ENCODE data around the gene HNMT. TPM values are rescaled to one million over a fixed set of nuclear protein-coding genes. Genes with fewer than 3 reads are reported as not detected.

The HNMT gene
- total and polyA plus RNA-seq, 2 of the 13 experiments (the other 11 are each of a cell fraction or from before 2014, with no cell fraction given): 279 to 309 TPM

- TF ChIP-seq, protein P1, sequence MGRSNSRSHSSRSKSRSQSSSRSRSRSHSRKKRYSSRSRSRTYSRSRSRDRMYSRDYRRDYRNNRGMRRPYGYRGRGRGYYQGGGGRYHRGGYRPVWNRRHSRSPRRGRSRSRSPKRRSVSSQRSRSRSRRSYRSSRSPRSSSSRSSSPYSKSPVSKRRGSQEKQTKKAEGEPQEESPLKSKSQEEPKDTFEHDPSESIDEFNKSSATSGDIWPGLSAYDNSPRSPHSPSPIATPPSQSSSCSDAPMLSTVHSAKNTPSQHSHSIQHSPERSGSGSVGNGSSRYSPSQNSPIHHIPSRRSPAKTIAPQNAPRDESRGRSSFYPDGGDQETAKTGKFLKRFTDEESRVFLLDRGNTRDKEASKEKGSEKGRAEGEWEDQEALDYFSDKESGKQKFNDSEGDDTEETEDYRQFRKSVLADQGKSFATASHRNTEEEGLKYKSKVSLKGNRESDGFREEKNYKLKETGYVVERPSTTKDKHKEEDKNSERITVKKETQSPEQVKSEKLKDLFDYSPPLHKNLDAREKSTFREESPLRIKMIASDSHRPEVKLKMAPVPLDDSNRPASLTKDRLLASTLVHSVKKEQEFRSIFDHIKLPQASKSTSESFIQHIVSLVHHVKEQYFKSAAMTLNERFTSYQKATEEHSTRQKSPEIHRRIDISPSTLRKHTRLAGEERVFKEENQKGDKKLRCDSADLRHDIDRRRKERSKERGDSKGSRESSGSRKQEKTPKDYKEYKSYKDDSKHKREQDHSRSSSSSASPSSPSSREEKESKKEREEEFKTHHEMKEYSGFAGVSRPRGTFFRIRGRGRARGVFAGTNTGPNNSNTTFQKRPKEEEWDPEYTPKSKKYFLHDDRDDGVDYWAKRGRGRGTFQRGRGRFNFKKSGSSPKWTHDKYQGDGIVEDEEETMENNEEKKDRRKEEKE (IDR thresholded peaks at IDR 0.05): no peak
- TF ChIP-seq KAT7 (CRISPR knock-in tag; IDR thresholded peaks at IDR 0.05; ENCODE audit: borderline replicate concordance): peak; percentile 94; the same call in 1 of the 2 replicates
- TF ChIP-seq MAX (IDR thresholded peaks at IDR 0.05): peak; percentile 71
- no peak; the same call in none of the 2 replicates for TF ChIP-seq MIXL1 (CRISPR knock-in tag; IDR thresholded peaks at IDR 0.05)
- no peak for TF ChIP-seq ZNF879 (CRISPR knock-in tag; IDR thresholded peaks at IDR 0.05)
- TF ChIP-seq ZNF761 (CRISPR knock-in tag; conservative IDR thresholded peaks at IDR 0.05): no peak; the same call in 1 of the 2 replicates
- peak; percentile 80; the same call in 1 of the 2 replicates for TF ChIP-seq NKX3-1 (CRISPR knock-in tag; IDR thresholded peaks at IDR 0.05)
- TF ChIP-seq GPN1 (CRISPR knock-in tag; IDR thresholded peaks at IDR 0.05; ENCODE audit: borderline replicate concordance): no peak; the same call in 1 of the 2 replicates
- TF ChIP-seq CREB1 (IDR thresholded peaks at IDR 0.05): peak; percentile 39
- TF ChIP-seq CREB1 (CRISPR knock-in tag; IDR thresholded peaks at IDR 0.05): peak; percentile 90
- TF ChIP-seq IRF2 (CRISPR knock-in tag; IDR thresholded peaks at IDR 0.05): peak; percentile 68
- TF ChIP-seq ZKSCAN1 (IDR thresholded peaks at IDR 0.05; ENCODE audit: low read length): no peak
- TF ChIP-seq CENPBD1 (CRISPR knock-in tag; IDR thresholded peaks at IDR 0.05; ENCODE audit: borderline replicate concordance, low read depth): no peak; the same call in 1 of the 2 replicates
- 0 out of 2 replicates have a peak, but pooled peaks have one; percentile 20 for TF ChIP-seq ZNF780A (CRISPR knock-in tag; IDR thresholded peaks at IDR 0.05)
- TF ChIP-seq, protein P2, sequence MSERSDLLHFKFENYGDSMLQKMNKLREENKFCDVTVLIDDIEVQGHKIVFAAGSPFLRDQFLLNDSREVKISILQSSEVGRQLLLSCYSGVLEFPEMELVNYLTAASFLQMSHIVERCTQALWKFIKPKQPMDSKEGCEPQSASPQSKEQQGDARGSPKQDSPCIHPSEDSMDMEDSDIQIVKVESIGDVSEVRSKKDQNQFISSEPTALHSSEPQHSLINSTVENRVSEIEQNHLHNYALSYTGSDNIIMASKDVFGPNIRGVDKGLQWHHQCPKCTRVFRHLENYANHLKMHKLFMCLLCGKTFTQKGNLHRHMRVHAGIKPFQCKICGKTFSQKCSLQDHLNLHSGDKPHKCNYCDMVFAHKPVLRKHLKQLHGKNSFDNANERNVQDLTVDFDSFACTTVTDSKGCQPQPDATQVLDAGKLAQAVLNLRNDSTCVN (CRISPR knock-in tag; IDR thresholded peaks at IDR 0.05; ENCODE audit: borderline replicate concordance): peak; percentile 91; the same call in 1 of the 2 replicates
- peak; percentile 77 for TF ChIP-seq ZNF431 (CRISPR knock-in tag; IDR thresholded peaks at IDR 0.05; ENCODE audit: borderline replicate concordance, low read depth)
- TF ChIP-seq MYNN (CRISPR knock-in tag; IDR thresholded peaks at IDR 0.05; ENCODE audit: low read depth): 0 out of 2 replicates have a peak, but pooled peaks have one; percentile 77
- peak; percentile 63; the same call in 1 of the 2 replicates for TF ChIP-seq HIC2 (CRISPR knock-in tag; IDR thresholded peaks at IDR 0.05; ENCODE audit: low read depth)
- TF ChIP-seq SNAI1 (CRISPR knock-in tag; IDR thresholded peaks at IDR 0.05; ENCODE audit: borderline replicate concordance): no peak
- TF ChIP-seq ATF7 (IDR thresholded peaks at IDR 0.05): peak; percentile 54
- no peak; the same call in 1 of the 2 replicates for TF ChIP-seq ATF7 (CRISPR knock-in tag; IDR thresholded peaks at IDR 0.05)
- TF ChIP-seq NFYB (CRISPR knock-in tag; IDR thresholded peaks at IDR 0.05): no peak
- TF ChIP-seq ELF4 (CRISPR knock-in tag; IDR thresholded peaks at IDR 0.05; ENCODE audit: borderline replicate concordance): peak; percentile 99
- TF ChIP-seq TGIF2 (CRISPR knock-in tag; IDR thresholded peaks at IDR 0.05): no peak
- TF ChIP-seq RAD21 (CRISPR knock-in tag; IDR thresholded peaks at IDR 0.05): peak; percentile 67
These were observed at the start of gene HNMT (continued) for GRCh38 chr2:137964066-137964858.

All from HepG2 (cell line).